Liver (tissue), 9 donors: ENCODE measurements around the gene ZNF556. TPM values are rescaled to one million over a fixed set of nuclear protein-coding genes. Genes with fewer than 3 reads are reported as not detected.
A peak's percentile ranks its signal among the peaks of the same experiment; 100 is the strongest.

ENCODE experiments used
- DNase-seq: peaks from one replicate; pipeline ENCODE4 v3.0.0-alpha.2; 2017; ENCODE audit warnings: low spot score
- H3K27ac ChIP-seq, 2 donors: one replicate each; pipeline ENCODE4 v1.7.0; 2013; ENCODE audit warnings: inconsistent platforms in 2 of 2, low read length in 2 of 2, control low read depth in 1 of 2, low read depth in 1 of 2, mild to moderate bottlenecking in 1 of 2
- H3K27me3 ChIP-seq, 4 donors: one replicate each; pipeline versions ENCODE4 v1.6.1 to v1.7.0; 2013; ENCODE audit warnings: low read length in 3 of 4, inconsistent platforms in 1 of 4, mild to moderate bottlenecking in 1 of 4, moderate library complexity in 1 of 4; ENCODE audit not compliant: control insufficient read depth in 4 of 4, insufficient read depth in 4 of 4
- H3K36me3 ChIP-seq, 4 donors: one replicate each; pipeline versions ENCODE4 v1.6.1 to v1.7.0; 2013; ENCODE audit warnings: low read length in 3 of 4, mild to moderate bottlenecking in 3 of 4, low read depth in 1 of 4, moderate library complexity in 1 of 4; ENCODE audit not compliant: control insufficient read depth in 4 of 4, insufficient read depth in 3 of 4
- H3K4me1 ChIP-seq, 4 donors: one replicate each; pipeline versions ENCODE4 v1.6.1 to v1.7.0; 2013; ENCODE audit warnings: low read length in 3 of 4, mild to moderate bottlenecking in 3 of 4, moderate library complexity in 1 of 4; ENCODE audit not compliant: control insufficient read depth in 4 of 4, insufficient read depth in 4 of 4
- H3K4me3 ChIP-seq, 3 donors: one replicate each; pipeline versions ENCODE4 v1.6.1 to v1.7.0; 2013; ENCODE audit warnings: low read length in 3 of 3, control low read depth in 1 of 3, low read depth in 1 of 3, mild to moderate bottlenecking in 1 of 3
- H3K9ac ChIP-seq, 2 donors: one replicate each; pipeline ENCODE4 v1.7.0; 2013; ENCODE audit warnings: low read length in 2 of 2, mild to moderate bottlenecking in 2 of 2, moderate library complexity in 2 of 2, control low read depth in 1 of 2, low read depth in 1 of 2
- H3K9me3 ChIP-seq, 4 donors: one replicate each; pipeline versions ENCODE4 v1.6.1 to v1.7.0; 2013; ENCODE audit warnings: low read length in 3 of 4; ENCODE audit not compliant: control insufficient read depth in 4 of 4
- ATF3 ChIP-seq: IDR thresholded peaks from 2 replicates; pipeline ENCODE4 v1.6.1; 2016; ENCODE audit warnings: antibody characterized with exemption
- CTCF ChIP-seq: fragments of 150-350 bp; IDR thresholded peaks from 2 replicates; pipeline ENCODE4 v1.5.1; 2017; ENCODE audit warnings: improper control_type of control experiment, low read depth, low read length; ENCODE audit not compliant: missing input control
- EGR1 ChIP-seq, 2 donors: IDR thresholded peaks; 2 replicates each; pipeline ENCODE4 v1.6.1; 2016 to 2018; ENCODE audit warnings: antibody characterized with exemption in 2 of 2, low read depth in 2 of 2
- FOXA1 ChIP-seq: IDR thresholded peaks from 2 replicates; pipeline ENCODE4 v1.6.1; 2016; ENCODE audit warnings: antibody characterized with exemption
- FOXA2 ChIP-seq: IDR thresholded peaks from 2 replicates; pipeline ENCODE4 v1.6.1; 2016; ENCODE audit warnings: antibody characterized with exemption
- HNF4A ChIP-seq, 2 donors: conservative IDR thresholded peaks; 2 replicates each; pipeline ENCODE4 v1.6.1; 2016; ENCODE audit warnings: antibody characterized with exemption in 2 of 2, mild to moderate bottlenecking in 2 of 2
- HNF4G ChIP-seq: IDR thresholded peaks from 2 replicates; pipeline ENCODE4 v1.6.1; 2016; ENCODE audit warnings: antibody characterized with exemption
- JUND ChIP-seq, 2 donors: IDR thresholded peaks; 2 replicates each; pipeline ENCODE4 v1.6.1; 2016; ENCODE audit warnings: antibody characterized with exemption in 2 of 2
- MAX ChIP-seq: IDR thresholded peaks from 2 replicates; pipeline ENCODE4 v1.6.1; 2016; ENCODE audit warnings: antibody characterized with exemption
- NR2F2 ChIP-seq: IDR thresholded peaks from 2 replicates; pipeline ENCODE4 v1.6.1; 2016; ENCODE audit warnings: antibody characterized with exemption
- RAD21 ChIP-seq, 2 donors: IDR thresholded peaks; 2 replicates each; pipeline ENCODE4 v1.6.1; 2016; ENCODE audit warnings: antibody characterized with exemption in 2 of 2, mild to moderate bottlenecking in 2 of 2
- REST ChIP-seq: IDR thresholded peaks from 2 replicates; pipeline ENCODE4 v1.6.1; 2016; ENCODE audit warnings: antibody characterized with exemption, mild to moderate bottlenecking
- RXRA ChIP-seq, 2 donors: IDR thresholded peaks; 2 replicates each; pipeline ENCODE4 v1.6.1; 2017 to 2018; ENCODE audit warnings: antibody characterized with exemption in 2 of 2, mild to moderate bottlenecking in 1 of 2
- SP1 ChIP-seq: IDR thresholded peaks from 2 replicates; pipeline ENCODE4 v1.6.1; 2018; ENCODE audit warnings: antibody characterized with exemption, mild to moderate bottlenecking
- TAF1 ChIP-seq: conservative IDR thresholded peaks from 2 replicates; pipeline ENCODE4 v1.6.1; 2016; ENCODE audit warnings: antibody characterized with exemption, mild to moderate bottlenecking
- YY1 ChIP-seq: IDR thresholded peaks from 2 replicates; pipeline ENCODE4 v1.6.1; 2016; ENCODE audit warnings: antibody characterized with exemption, mild to moderate bottlenecking
- WGBS: extraction: QIAGEN DNeasy Blood & Tissue Kit; methylation state at CpG from one replicate; pipeline ENCODE4 v1.1.7; 2013; 5-methylcytosine and 5-hydroxymethylcytosine counted together
- polyA plus RNA-seq, 2 donors: library from polyadenylated mRNA; stranded (reverse) in 1 of 2; unstranded in 1 of 2; fragments of 200-250 nt in 1 of 2; fragments of >200 nt in 1 of 2; fragmentation: Nextera tagmentation in 1 of 2; extraction: Ambion mirVana in 1 of 2; gene quantifications; one replicate each; pipeline versions ENCODE4 v1.2.1 to v1.2.3, GENCODE V29; 2013 to 2015
- total RNA-seq, 2 donors: library from RNA; depleted of rRNA; stranded (reverse); fragments of >200 nt; gene quantifications; one replicate each; pipeline ENCODE4 v1.2.3, GENCODE V29; 2014
- donor health status: healthy.
- donor health status: healthy.
- donor health status: healthy.
- donor health status: healthy.
- donor health status: healthy.

Gene ZNF556
- total and polyA plus RNA-seq, 4 donors: 0.08 TPM; not detected in 3

GRCh38 chr19:2848616-2849015, 18.5 kb upstream of the ZNF556 start:
- Histone ChIP-seq H3K36me3 (peaks cover 15 to 36% (median 33%) of the 10 kb centered on the region in 4 donors), H3K9me3 (peaks cover 32 to 48% (median 42%) of the 10 kb centered on the region in 4 donors), H3K4me3 (peak overlapping the region in 2 of 3 donors; percentile 33 to 44), H3K27ac (no peak overlapping the region), H3K27me3 (no peaks in the 10 kb centered on the region), H3K4me1 (no peaks in the 10 kb centered on the region), H3K9ac (no peak overlapping the region)
- TF ChIP-seq HNF4A (conservative IDR thresholded peaks at IDR 0.05) (no peak), FOXA2 (no peak), MAX (no peak), HNF4G (no peak), ATF3 (no peak), CTCF (no peak), YY1 (no peak)
- WGBS: 86% methylated on average over 4 of the region's 4 CpGs
- DNase-seq: no peak

GRCh38 chr19:2850256-2850925, 16.7 kb upstream of the ZNF556 start:
- H3K9ac ChIP-seq: no peak overlapping the region
- peak overlapping the region in 2 of 3 donors; percentile 18 to 28 for H3K4me3 ChIP-seq
- no peaks in the 10 kb centered on the region for H3K4me1 ChIP-seq
- no peak overlapping the region for H3K27ac ChIP-seq
- H3K27me3 ChIP-seq: no peaks in the 10 kb centered on the region
- peaks cover 43 to 64% (median 52%) of the 10 kb centered on the region in 4 donors for H3K9me3 ChIP-seq
- WGBS: 92% methylated on average over 3 of the region's 3 CpGs
- no peak for DNase-seq
- no peak for TF ChIP-seq ATF3
- no peak for TF ChIP-seq HNF4G
- TF ChIP-seq NR2F2: no peak
- no peak for TF ChIP-seq MAX
- TF ChIP-seq HNF4A (conservative IDR thresholded peaks at IDR 0.05): no peak
- no peak for TF ChIP-seq REST
- no peak for TF ChIP-seq RAD21 (IDR thresholded peaks at IDR 0.05)
- no peak for TF ChIP-seq JUND (IDR thresholded peaks at IDR 0.05)
- no peak for TF ChIP-seq FOXA1
- TF ChIP-seq YY1: no peak
- no peak for TF ChIP-seq EGR1 (IDR thresholded peaks at IDR 0.05; ENCODE audit: low read depth in 2 of 2)
- TF ChIP-seq RXRA (IDR thresholded peaks at IDR 0.05): no peak
- TF ChIP-seq SP1: no peak
- no peak for TF ChIP-seq TAF1
- TF ChIP-seq FOXA2: no peak
- TF ChIP-seq CTCF: no peak
- peaks cover 14 to 41% (median 41%) of the 10 kb centered on the region in 4 donors for H3K36me3 ChIP-seq
